Common myeloid progenitor, CD34-positive (primary cell): Measurements from ENCODE around the gene AVPR2.

Experiments
- CTCF ChIA-PET: fragments of 350-600 bp; sonication (Branson Sonifier 250); formaldehyde crosslinking; loops from one replicate; lab custom pipeline; 2021; ENCODE audit warnings: antibody characterized with exemption; lab: Charles Lee
- POLR2A ChIA-PET: fragments of 350-600 bp; sonication (Branson Sonifier 250); formaldehyde crosslinking; loops from one replicate; lab custom pipeline; 2021; ENCODE audit warnings: antibody characterized with exemption; lab: Charles Lee
- DNase-seq, 3 donors: peaks; one replicate each; pipeline versions ENCODE4 v3.0.0 to v3.0.0-alpha.2; 2013
- H3K27ac ChIP-seq, 2 experiments: 1 replicate in 1 of 2; 2 replicates in 1 of 2; pipeline ENCODE4 v1.7.0; 2013; ENCODE audit warnings: inconsistent platforms in 2 of 2, low read length in 2 of 2, mild to moderate bottlenecking in 2 of 2, low read depth in 1 of 2, moderate library complexity in 1 of 2; ENCODE audit not compliant: severe bottlenecking in 2 of 2, insufficient read depth in 1 of 2, poor library complexity in 1 of 2
- H3K27me3 ChIP-seq, 5 experiments: replicated peaks in 2 of 5; 1 replicate in 3 of 5; 2 replicates in 2 of 5; pipeline versions ENCODE4 v1.6.1 to v1.7.0; 2013; ENCODE audit warnings: low read length in 4 of 5, mild to moderate bottlenecking in 2 of 5, moderate library complexity in 2 of 5, inconsistent platforms in 1 of 5; ENCODE audit not compliant: insufficient read depth in 5 of 5, control insufficient read depth in 4 of 5
- H3K36me3 ChIP-seq, 4 experiments: 1 replicate in 2 of 4; 2 replicates in 2 of 4; pipeline versions ENCODE4 v1.6.1 to v1.7.0; 2013; ENCODE audit warnings: low read length in 3 of 4, control low read depth in 1 of 4, mild to moderate bottlenecking in 1 of 4; ENCODE audit not compliant: control insufficient read depth in 4 of 4, insufficient read depth in 4 of 4
- H3K4me1 ChIP-seq, 4 experiments: 1 replicate in 3 of 4; 2 replicates in 1 of 4; pipeline versions ENCODE4 v1.6.1 to v1.7.1; 2013; ENCODE audit warnings: low read length in 3 of 4, mild to moderate bottlenecking in 3 of 4, control low read depth in 1 of 4, inconsistent platforms in 1 of 4, moderate library complexity in 1 of 4; ENCODE audit not compliant: control insufficient read depth in 4 of 4, insufficient read depth in 4 of 4; ENCODE audit errors: control extremely low read depth in 1 of 4
- H3K4me3 ChIP-seq, 7 experiments: 1 replicate in 4 of 7; 2 replicates in 3 of 7; pipeline versions ENCODE4 v1.5.1 to v1.7.0; 2013; ENCODE audit warnings: mild to moderate bottlenecking in 7 of 7, low read length in 6 of 7, moderate library complexity in 6 of 7, inconsistent platforms in 2 of 7, low read depth in 2 of 7, control low read depth in 1 of 7; ENCODE audit not compliant: insufficient read depth in 4 of 7, control insufficient read depth in 1 of 7; ENCODE audit errors: extremely low read depth in 1 of 7
- H3K9me3 ChIP-seq, 5 experiments: 1 replicate in 4 of 5; 2 replicates in 1 of 5; pipeline versions ENCODE4 v1.6.1 to v1.7.1; 2013; ENCODE audit warnings: low read length in 4 of 5, mild to moderate bottlenecking in 2 of 5, inconsistent platforms in 1 of 5, low read depth in 1 of 5, moderate library complexity in 1 of 5; ENCODE audit not compliant: control insufficient read depth in 4 of 5, insufficient read depth in 2 of 5; ENCODE audit errors: control extremely low read depth in 1 of 5
- WGBS: methylation state at CpG from one replicate; pipeline ENCODE4 v1.1.5; 2013; ENCODE audit not compliant: insufficient coverage; 5-methylcytosine and 5-hydroxymethylcytosine counted together

AVPR2 gene

GRCh38 chrX:153863251-153863991 is 41.1 kb upstream of the AVPR2 start:
- H3K27ac ChIP-seq, result no peak overlapping the region
- H3K9me3 ChIP-seq, result no peaks in the 10 kb centered on the region
- no peak for DNase-seq
- no peak overlapping the region for H3K4me3 ChIP-seq
- 78% methylated on average over 19 of the region's 28 CpGs for WGBS
- ChIA-PET POLR2A (no interaction called here), CTCF (no interaction called here)
- H3K4me1 ChIP-seq, result no peaks in the 10 kb centered on the region
- no peaks in the 10 kb centered on the region for H3K36me3 ChIP-seq
- H3K27me3 ChIP-seq, result peaks cover 0 to 54% (median 2%) of the 10 kb centered on the region in 5 experiments

GRCh38 chrX:153864101-153864500 is 40.4 kb upstream of the AVPR2 start:
- no peaks in the 10 kb centered on the region for H3K9me3 ChIP-seq
- H3K27me3 ChIP-seq, result peaks cover 0 to 56% (median 2%) of the 10 kb centered on the region in 5 experiments
- 85% methylated on average over 10 of the region's 10 CpGs for WGBS
- H3K27ac ChIP-seq, result no peak overlapping the region
- ChIA-PET POLR2A (no interaction called here), CTCF (no interaction called here)
- no peaks in the 10 kb centered on the region for H3K4me1 ChIP-seq
- H3K36me3 ChIP-seq, result no peaks in the 10 kb centered on the region
- no peak for DNase-seq
- no peak overlapping the region for H3K4me3 ChIP-seq

GRCh38 chrX:153864561-153865320 is 39.7 kb upstream of the AVPR2 start:
- no peaks in the 10 kb centered on the region for H3K4me1 ChIP-seq
- POLR2A ChIA-PET, result no interaction called here
- H3K36me3 ChIP-seq, result no peaks in the 10 kb centered on the region
- no peaks in the 10 kb centered on the region for H3K9me3 ChIP-seq
- 95% methylated on average over 25 of the region's 30 CpGs for WGBS
- H3K4me3 ChIP-seq, result no peak overlapping the region
- no peak overlapping the region for H3K27ac ChIP-seq
- DNase-seq, result no peak
- CTCF ChIA-PET, result no interaction called here
- H3K27me3 ChIP-seq, result peaks cover 0 to 56% (median 2%) of the 10 kb centered on the region in 5 experiments

GRCh38 chrX:153865321-153865580 is 39.2 kb upstream of the AVPR2 start:
- POLR2A ChIA-PET, result no interaction called here
- no peak overlapping the region for H3K27ac ChIP-seq
- peaks cover 0 to 55% (median 2%) of the 10 kb centered on the region in 5 experiments for H3K27me3 ChIP-seq
- H3K36me3 ChIP-seq, result no peaks in the 10 kb centered on the region
- no peaks in the 10 kb centered on the region for H3K9me3 ChIP-seq
- H3K4me1 ChIP-seq, result no peaks in the 10 kb centered on the region
- CTCF ChIA-PET, result no interaction called here
- no peak overlapping the region for H3K4me3 ChIP-seq
- WGBS, result 95% methylated on average over 6 of the region's 11 CpGs
- no peak for DNase-seq

- no peaks in the 10 kb centered on the region for H3K9me3 ChIP-seq
- no peak overlapping the region for H3K4me3 ChIP-seq
- CTCF ChIA-PET, result no interaction called here
- peaks cover 0 to 60% (median 2%) of the 10 kb centered on the region in 5 experiments for H3K27me3 ChIP-seq
- H3K4me1 ChIP-seq, result no peaks in the 10 kb centered on the region
- no peak overlapping the region for H3K27ac ChIP-seq
- DNase-seq, result no peak
- H3K36me3 ChIP-seq, result no peaks in the 10 kb centered on the region
- whole genome bisulfite sequencing, result 96% methylated on average over 7 of the region's 9 CpGs
- POLR2A ChIA-PET, result no interaction called here
Measured at GRCh38 chrX:153865685-153866084, 38.8 kb upstream of the AVPR2 start.

DNA sequence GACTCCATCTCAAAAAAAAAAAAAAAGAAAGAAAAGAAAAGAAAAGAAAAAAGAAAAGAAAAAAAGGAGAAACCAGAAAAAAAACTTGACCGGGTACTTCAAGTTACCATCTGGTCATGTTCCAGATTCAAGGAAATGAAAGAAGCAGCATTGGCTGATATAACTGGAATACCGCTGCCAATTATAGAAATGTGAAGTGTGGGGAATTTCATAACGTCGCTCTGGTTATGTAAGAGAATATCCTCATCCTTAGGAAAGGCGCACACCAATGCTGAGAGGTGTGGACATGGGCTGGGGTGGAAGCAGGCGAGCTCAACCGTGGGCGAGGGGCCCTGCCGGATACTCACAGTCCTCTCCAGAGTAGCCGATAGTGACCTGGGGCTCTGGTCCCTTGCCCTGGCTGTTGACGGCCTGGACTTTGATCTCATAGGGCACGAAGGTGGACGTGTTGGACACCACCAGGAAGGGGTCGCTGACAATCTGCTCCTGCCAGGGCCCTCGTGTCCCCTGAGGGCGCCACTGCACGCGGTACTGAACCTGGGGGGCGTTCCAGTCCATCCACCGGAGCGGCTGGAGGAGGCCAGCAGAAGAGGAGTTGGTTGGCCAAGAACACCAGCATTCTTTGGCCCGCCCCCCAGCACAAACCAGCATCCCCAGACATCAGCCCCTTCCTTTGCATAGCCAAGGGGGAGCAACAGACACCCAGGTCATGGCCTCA is 38.0 kb upstream of the AVPR2 start:
- Histone ChIP-seq H3K9me3 (no peaks in the 10 kb centered on the region), H3K4me1 (no peaks in the 10 kb centered on the region), H3K36me3 (no peaks in the 10 kb centered on the region), H3K27ac (no peak overlapping the region), H3K4me3 (no peak overlapping the region), H3K27me3 (peaks cover 0 to 59% (median 2%) of the 10 kb centered on the region in 5 experiments)
- no peak for DNase-seq
- WGBS, result 91% methylated on average over 21 of the region's 22 CpGs
- ChIA-PET CTCF (no interaction called here), POLR2A (no interaction called here)

GRCh38 chrX:153867139-153867538 is 37.3 kb upstream of the AVPR2 start:
- H3K4me1 ChIP-seq, result no peaks in the 10 kb centered on the region
- CTCF ChIA-PET, result no interaction called here
- no peaks in the 10 kb centered on the region for H3K36me3 ChIP-seq
- POLR2A ChIA-PET, result no interaction called here
- DNase-seq, result no peak
- no peak overlapping the region for H3K27ac ChIP-seq
- no peak overlapping the region for H3K4me3 ChIP-seq
- no peaks in the 10 kb centered on the region for H3K9me3 ChIP-seq
- WGBS, result 89% methylated on average over 7 of the region's 9 CpGs
- H3K27me3 ChIP-seq, result peaks cover 0 to 60% (median 2%) of the 10 kb centered on the region in 5 experiments
